ENCODE data around the gene EXOC7.

EXOC7 gene

GRCh38 chr17:76036497-76037261 lies 66.9 kb downstream of the EXOC7 start:
- DNase-seq, result no peak

- no peak for DNase-seq
These were observed 68.9 kb downstream of the EXOC7 start for GRCh38 chr17:76034428-76035350.

- DNase-seq, result no peak
These were observed 70.4 kb downstream of the EXOC7 start for GRCh38 chr17:76033139-76033538.

- no peak for DNase-seq
These were observed 70.8 kb downstream of the EXOC7 start for GRCh38 chr17:76032780-76033108.

DNA sequence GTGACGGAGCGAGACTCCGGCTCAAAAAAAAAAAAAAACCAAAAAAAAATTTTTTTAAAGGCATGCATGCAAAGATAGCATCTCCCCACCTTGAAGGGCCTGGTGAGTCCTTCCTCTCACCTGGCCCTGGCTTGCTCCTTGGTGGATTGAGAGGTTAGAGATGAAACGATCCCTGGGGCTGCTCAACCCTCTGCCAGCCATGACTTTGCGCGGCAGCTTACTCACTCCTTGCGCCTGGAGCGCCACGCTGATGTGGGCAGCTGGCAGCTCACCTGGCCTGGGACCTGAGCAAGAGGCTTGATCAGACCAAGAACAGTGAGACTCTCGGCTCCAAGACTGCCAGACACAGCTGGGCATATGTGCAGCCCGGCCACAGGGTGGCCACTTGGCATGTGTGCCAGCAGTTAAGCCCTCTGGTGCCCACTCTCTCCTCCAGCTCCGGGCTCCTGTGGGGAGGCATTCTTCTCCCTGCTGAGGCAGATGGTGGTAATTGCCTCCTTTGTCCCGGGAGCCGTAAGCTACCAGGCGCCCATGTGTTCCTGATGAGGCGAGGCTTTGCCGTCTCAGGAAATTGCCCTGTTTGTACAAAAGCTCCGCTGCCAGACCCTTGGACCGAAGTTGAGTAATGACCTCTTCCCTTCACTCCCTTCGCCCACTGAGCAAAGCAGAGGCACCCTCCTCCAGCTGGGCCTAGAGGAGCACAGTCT lies 71.4 kb downstream of the EXOC7 start:
- DNase-seq, result no peak
